HG02970 (cell line): ENCODE data around the gene LDHB.
"Not testable (repeated sequence)": the region's sequence is repeated elsewhere in the genome, so short reads cannot be mapped to it uniquely, and the experiment has no call there.

ENCODE experiments used
- ATAC-seq: cut with Tn5 transposase; IDR thresholded peaks from one replicate; pipeline ENCODE4 v1.9.1; 2021; ENCODE audit warnings: mild to moderate bottlenecking, moderate library complexity, moderate number of reproducible peaks; ENCODE audit not compliant: unreplicated experiment, low FRiP score

The LDHB gene

DNA sequence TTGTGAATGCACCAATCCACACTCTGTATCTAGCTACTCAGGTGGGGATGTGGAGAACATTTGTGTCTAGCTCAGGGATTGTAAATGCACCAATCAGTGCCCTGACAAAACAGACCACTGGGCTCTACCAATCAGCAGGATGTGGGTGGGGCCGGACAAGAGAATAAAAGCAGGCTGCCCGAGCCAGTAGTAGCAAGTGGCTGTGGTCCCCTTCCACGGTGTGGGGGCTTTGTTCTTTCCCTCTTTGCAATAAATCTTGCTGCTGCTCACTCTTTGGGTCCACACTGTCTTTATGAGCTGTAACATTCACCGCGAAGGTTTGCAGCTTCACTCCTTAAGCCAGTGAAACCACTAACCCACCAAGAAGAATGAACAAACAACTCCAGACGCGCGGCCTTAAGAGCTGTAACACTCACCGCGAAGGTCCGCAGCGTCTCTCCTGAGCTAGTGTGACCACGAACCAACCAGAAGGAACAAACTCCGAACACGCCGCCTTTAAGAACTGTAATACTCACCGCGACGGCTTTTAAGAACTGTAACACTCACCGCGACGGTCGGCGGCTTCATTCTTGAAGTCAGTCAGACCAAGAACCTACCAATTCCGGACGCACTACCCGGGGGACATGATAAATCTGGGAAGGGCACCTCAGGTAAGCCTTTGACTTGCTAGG, 4.6 kb upstream of the LDHB start:
- ATAC-seq: no peak

DNA sequence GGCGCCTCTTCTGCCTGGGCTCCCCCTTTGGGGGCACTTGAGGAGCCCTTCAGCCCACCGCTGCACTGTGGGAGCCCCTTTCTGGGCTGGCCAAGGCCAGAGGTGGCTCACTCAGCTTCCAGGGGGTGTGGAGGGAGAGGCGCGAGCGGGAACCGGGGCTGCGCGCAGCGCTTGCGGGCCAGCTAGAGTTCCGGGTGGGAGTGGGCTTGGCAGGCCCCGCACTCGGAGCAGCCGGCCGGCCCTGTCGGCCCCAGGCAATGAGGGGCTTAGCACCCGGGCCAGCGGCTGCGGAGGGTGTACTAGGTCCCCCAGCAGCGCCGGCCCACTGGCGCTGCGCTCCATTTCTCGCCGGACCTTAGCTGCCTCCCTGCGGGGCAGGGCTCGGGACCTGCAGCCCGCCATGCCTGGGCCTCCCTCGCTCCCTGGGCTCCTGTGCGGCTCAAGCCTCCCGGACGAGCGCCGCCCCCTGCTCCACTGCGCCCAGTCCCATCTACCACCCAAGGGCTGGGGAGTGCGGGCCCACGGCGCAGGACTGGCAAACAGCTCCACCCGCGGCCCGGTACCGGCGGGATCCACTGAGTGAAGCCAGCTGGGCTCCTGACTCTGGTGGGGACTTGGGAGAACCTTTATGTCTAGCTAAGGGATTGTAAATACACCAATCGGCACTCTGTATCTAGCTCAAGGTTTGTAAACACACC, 3.9 kb upstream of the LDHB start:
- not testable (repeated sequence) for ATAC-seq

DNA sequence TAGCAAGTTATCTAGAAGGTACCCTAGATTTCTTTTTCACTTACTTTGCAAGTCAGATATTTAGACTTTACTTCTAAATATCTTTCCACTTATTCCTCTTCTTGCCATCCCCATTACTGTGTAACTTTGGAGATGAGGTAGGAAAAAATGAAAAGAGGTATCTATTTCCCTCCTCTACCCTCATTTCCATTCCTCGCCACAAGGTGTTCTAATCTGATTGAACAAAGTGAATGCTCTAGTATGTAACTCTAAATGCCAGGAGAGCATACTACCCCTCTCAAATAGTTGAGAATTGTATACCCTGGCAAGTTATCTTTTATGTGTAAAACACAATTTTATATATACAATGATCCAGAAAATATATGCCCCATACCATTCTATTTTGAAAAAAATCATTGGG, 1.7 kb upstream of the LDHB start:
- no peak for ATAC-seq

DNA sequence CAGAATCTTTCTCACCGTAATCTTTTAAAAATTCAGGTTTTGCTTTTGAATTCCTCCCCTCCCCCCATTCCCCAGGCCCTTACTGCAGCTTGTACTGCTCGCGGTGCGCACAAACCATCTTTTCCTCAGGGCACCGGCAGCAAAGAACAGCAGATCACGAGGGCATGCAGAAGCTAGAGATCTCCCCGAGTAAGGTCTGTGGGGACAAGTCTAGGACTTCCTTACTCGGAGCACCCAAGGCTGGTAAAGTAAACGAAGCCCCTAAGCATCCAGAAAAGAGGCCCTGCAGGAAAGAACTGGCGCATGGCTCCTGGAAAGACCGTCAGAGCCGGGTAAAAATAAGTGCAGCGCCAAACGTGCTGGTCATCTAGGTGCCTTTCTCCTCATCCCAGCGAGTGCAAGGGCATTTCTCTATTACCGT, 727 bp downstream of the LDHB start:
- peak; percentile 20 for ATAC-seq

DNA sequence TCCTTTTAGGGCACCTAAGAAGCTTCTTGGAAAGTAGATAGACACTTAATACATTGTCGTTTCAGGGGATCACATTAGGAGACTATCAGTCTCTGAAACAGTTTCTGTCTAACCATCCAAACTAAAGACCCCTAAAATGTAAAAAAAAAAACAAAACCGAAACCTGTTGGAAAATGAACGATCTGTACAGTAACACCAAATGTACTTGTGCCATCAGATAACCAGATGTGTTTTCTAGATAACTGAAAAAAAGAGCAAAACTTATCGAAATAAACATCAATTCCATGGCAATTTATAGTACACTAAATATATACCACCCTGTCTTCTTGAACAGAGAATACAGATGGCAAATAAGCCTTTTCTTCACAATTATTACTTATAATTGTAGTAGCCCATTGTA, 2.1 kb downstream of the LDHB start:
- no peak for ATAC-seq

DNA sequence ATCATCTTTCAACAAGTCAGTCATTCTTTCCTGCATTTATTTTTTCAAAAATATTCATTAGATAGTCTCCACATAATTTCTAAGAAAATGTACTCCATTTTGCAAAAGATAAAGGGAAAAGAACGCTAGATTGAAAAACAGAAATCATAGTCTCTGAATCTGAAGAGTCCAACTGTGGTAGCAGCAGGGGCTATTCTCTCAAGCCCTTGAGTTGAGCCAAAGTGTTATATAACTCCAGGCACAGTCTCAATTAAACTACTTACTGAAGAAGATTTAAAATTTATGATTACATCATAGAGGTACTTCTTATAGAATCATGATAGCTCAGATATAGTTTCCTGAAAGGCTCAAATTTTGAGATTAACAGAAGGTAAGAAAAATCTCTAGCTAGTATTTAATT, 5.8 kb downstream of the LDHB start:
- no peak for ATAC-seq

DNA sequence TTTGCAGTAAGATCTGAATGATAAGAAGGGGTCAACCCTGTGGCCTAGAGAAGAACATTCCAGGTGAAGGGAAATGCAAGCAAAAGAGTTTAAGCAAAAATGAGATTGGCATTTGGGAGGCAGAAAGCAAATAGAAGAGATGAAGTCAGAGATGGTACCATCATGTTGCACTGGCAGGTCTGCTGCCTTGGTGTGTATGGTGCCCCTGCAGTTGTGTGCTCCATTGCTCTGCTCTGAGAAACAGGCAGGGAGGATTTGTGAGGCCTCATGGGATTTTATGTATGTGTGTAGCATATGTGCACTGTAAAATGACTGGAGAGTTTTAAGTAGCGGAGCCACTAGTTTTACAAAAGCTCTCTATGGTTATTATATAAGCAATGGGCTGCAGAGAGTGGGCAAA, 6.6 kb downstream of the LDHB start:
- no peak for ATAC-seq

DNA sequence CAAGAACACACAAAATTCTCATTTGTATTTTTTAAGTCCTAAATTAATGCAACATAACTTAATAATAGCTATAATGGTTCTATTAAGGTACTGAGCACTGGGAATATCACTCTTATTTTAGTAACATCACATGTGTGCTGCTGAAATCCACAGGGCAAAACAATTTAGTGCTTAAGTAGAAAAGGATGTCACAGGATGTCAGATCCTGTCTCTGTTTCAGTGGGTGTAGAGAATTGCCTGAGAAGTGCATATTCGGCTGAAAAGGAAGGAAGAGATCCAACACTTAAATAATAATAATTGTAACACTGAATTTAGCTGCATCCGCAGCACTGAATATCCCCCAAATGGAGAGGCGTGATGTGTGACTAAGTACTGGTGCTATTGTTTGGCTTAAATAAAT, 8.6 kb downstream of the LDHB start:
- ATAC-seq: no peak

DNA sequence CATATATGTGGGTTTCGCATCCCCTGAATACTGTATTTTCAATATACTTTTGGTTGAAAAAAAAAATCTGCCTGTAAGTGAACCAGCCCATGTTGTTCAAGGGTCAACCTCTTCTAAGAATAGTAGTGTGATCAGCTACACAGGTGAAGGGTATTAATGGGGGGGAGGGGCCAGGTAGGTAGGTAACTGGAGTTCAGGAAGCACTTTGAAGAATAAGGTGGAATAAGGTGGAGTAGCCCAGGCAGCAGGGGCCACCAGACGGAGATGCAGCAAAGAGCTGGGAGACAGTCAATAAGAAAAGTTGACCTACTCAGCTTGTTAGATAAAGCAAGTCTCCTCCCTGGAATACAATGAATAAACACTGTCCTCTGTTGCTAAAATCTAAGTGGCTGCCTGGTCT, 9.3 kb downstream of the LDHB start:
- no peak for ATAC-seq

DNA sequence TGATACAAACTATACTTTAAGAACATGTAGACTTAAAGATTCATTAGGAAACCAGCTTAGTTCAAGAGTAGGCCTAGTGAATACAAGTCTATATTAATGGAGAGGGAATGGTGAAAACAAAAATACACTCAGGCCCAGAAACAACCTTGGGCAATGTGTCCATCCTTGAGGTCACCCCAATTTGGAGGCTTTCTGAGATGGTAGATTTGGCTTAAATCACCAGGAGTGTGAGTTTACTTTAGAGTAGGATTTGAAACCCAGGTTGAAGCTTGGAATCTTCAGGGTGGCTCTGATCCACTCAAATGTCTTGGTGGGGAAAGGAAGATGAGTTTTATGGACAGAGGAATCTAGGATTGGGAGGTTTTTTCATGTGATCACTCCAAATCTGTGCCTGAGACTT, 10.5 kb downstream of the LDHB start:
- ATAC-seq: no peak

DNA sequence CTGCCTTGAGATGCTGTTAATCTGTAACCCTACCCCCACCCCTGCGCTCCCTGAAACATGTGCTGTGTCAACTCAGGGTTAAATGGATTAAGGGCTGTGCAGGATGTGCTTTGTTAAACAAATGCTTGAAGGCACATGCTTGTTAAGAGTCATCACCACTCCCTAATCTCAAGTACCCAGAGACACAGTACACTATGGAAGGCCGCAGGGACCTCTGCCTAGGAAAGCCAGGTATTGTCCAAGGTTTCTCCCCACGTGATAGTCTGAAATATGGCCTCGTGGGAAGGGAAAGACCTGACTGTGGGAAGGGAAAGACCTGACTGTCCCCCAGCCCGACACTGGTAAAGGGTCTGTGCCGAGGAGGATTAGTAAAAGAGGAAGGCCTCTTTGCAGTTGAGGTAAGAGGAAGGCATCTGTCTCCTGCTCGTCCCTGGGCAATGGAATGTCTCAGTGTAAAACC, 12.6 kb downstream of the LDHB start:
- ATAC-seq: not testable (repeated sequence)

DNA sequence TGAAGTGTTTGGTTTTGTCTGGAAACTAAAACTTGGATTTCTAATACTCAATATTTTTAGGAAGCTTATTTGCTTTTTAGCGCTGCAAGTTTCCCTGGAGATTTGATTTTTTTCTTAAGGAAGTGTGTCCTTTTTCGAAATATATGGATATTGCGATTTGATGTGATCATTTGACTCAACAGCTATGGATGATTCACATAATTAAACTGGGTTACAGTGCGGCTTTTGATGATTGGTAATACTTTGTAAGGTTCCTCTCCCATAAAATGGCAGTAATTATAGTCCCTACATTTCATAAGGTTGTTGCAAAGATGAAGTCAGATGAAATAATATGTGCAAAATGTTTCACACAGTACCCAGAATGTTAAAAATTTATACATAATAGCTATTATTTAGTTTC, 13.1 kb downstream of the LDHB start:
- ATAC-seq: no peak

DNA sequence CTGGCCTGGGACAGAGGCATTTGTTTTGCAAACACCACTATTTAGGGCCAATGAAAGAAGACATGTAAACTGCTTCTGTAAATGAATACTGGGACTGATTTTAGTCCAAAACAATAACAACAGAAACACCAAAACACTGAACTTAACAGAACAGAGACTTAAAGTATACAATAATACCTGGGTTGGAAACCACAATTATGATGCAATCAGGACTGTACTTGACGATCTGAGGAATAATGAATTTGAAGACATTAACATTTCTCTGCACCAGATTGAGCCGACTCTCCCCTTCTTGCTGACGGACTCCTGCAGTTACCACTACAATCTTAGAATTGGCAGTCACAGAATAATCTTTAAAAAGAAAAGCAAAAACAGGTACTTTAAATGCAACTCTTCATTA, 13.9 kb downstream of the LDHB start:
- no peak for ATAC-seq

DNA sequence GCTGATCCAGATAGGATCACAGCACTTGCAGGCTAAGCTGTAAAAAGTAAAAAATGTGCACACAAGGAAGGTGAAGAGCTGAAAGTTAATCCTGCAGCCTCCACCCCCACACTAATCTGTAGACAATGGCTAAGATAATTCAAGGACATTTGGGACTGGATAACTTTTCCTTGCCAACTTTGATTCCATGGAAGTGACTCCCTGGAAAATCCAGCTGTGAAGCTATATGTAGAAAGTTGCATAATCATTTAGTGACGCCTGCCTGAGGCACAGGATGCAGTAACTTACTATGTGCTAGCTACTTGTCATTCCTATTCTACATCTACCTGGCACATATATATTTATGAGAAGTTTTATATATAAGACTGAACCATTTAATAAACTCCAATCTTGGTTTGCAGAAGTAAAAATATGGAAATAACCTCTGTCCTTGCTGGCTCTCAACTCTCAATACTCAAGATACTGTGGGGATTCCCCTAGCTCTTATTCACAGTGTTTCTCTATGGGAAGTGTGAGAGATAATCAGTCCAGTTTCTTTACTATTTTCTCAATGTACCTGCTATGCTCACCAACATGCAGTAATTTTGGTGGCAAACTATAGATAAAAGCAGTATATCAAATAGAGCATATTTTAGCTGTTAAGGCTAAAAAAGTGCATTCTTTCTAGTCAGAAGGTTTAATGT, 14.8 kb downstream of the LDHB start:
- ATAC-seq: no peak

DNA sequence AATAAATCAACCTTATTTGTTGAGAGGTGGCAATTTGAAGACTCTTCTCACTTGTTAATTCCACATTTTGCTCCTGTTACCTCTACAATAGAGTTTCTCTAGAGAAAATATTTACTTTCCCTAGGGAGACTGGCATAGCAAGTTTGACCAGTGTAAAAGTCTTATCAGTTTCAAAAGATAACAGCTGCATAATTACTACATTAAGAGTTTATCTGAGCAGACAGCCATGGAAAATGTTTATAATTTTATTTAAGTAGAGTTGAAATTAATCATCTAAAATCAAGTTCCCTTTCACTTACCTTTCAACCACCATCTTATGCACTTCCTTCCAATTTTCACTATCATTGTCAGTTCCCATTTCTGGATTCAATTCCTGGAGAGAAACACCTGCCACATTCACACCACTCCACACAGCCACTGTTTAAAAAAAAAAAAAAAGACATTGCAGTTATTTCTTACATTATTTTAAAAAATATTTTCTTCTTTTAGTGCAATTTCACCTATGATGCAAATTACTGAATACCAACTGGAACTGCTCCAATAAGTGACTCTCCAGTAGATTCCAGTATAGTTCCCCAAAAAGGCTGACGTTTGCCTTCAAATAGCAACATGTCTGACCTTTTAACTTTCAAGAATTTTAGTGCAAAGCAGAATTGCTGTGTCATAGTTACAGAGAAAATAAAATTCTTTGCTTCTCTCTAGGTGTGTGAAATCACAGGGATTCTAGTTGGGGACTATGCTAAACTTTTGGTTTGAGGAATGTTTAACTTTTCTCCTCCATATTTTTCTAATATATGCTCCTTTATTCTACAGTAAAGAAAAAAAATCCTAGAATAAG, 19.4 kb downstream of the LDHB start:
- ATAC-seq: no peak

DNA sequence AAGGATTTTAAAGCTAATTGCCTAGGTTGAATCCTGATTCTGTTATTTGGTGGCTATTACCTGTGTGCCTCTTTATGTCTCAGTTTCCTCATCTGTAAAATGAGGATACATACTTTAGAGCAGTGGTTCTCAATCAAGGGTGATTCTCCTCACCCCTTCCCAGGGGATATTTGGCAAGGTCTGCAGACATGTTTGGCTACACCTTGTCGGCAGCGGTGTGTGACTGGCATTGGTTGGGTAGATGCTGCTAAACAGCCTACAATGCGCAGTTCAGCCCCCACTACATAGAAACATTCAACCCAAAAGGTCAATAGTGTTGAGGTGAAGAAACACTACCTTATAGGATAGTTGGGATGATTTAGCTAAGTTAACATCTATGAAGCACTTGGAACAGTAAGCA, 23.4 kb downstream of the LDHB start:
- no peak for ATAC-seq

DNA sequence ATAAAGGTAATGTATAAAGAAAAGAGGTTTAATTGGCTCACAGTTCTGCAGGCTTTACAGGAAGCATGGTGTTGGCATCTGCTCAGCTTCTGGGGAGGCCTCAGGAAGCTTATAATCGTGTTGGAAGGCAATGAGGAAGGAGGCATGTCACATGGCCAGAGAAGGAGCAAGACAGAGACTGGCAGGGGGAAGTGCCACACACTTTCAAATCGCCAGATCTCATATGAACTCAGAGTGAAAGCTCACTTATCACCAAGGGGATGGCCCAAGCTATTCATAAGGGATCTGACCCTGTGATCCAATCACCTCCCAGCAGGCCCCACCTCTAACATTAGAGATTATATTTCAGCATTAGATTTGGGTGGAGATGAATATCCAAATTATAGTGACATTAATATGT, 26.3 kb downstream of the LDHB start:
- no peak for ATAC-seq

DNA sequence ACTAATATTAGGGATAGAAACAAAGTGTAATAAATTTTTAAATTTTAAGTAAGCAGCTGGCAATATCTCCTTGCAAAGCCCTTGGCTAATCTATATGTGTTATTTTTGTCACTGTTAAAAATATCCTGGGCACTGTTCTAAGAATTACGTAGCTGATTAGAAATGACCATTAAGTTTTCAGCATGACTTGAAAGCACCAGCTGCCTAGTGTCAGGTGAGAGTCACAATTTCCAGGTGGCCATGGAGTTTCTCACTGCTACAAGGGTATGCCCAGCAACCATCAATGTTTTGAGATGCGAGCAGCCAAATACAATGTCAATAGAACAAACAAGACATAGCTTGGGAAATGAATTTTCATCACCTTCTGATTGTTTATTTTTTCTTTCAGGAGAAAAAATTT, 29.7 kb downstream of the LDHB start:
- ATAC-seq: no peak

DNA sequence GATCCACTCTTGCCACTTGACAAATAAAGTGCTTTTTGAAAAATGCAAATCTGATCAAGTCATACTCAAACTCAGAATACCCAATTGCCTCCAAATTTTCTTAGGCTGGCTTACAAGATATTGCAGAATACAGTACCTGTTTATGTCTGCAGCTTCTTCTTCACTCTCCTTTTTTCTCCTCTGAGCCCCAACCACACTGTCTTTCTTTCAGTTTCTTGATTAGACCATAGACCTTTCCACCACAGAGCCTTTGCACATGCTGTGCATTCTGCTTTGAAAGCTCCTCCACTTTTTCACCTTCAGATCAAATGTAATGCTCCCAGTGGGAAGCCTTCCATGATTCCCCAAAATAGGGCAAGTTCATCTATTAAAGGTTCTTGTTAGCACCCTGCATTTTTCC, 39.1 kb downstream of the LDHB start:
- no peak for ATAC-seq

DNA sequence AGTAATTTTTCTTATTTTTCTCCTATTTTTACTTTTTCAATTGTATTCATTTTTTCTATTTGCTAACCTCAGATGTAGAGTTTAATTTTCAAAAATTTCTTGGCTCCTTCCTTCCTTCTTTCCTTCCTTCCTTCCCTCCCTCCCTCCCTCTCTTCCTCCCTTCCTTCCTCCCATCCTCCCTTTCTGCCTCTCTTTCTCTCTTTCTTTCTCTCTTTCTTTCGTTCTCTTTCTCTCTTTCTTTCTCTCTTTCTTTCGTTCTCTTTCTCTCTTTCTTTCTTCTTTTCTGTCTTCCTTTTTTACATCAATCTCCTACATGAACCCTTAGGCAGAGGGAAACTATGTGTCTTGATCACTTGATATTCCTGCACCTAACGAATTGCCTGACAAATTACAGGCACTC, 40.6 kb downstream of the LDHB start:
- no peak for ATAC-seq

DNA sequence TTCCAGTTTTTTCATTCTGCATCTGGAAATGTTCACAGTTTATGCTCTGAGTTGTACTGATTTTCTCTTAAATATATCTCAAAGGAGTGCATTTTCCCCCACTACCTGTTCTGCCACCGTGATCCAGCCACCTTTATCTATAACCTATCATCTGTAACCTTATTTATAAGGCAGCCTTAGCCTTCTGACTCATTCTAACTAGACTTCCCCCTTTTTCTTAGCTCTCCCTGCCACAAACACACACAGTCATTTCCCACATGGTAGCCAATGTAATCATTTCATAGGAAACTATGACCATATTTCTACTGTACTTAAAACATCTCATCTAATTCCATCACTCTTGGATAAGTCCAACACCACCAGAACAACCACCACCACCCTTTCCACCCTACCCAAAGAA, 42.2 kb downstream of the LDHB start:
- ATAC-seq: no peak
